WTC11 (cell line): ENCODE data around the gene CD5L. TPM values are rescaled to one million over a fixed set of nuclear protein-coding genes. Genes with fewer than 3 reads are reported as not detected.

Experiments used
- ATAC-seq: fragments of 200-7000 bp; cut with Tn5 transposase; 2 replicates; pipeline ENCODE4 v1.10.0; 2021; ENCODE audit warnings: mild to moderate bottlenecking, moderate library complexity
- CTCF ChIA-PET: fragments of 300-600 bp; sonication (Branson Sonifier 250); formaldehyde crosslinking; loops from one replicate; lab custom pipeline; 2021; ENCODE audit warnings: antibody characterized with exemption; lab: Charles Lee
- POLR2A ChIA-PET: fragments of 350-600 bp; sonication (Branson Sonifier 250); formaldehyde crosslinking; loops from one replicate; lab custom pipeline; 2021; ENCODE audit warnings: antibody characterized with exemption; lab: Charles Lee
- DNase-seq: peaks from one replicate; pipeline ENCODE4 v3.0.0; 2021; ENCODE audit warnings: low spot score
- H3K27ac Mint-ChIP-seq: 2 replicates; pipeline ENCODE4 v1.8.0; 2021; ENCODE audit warnings: mixed read lengths
- H3K27me3 Mint-ChIP-seq: 2 replicates; pipeline ENCODE4 v1.8.0; 2021; ENCODE audit warnings: low read depth, mild to moderate bottlenecking, moderate library complexity, mixed read lengths
- H3K36me3 Mint-ChIP-seq: 2 replicates; pipeline ENCODE4 v1.8.0; 2021; ENCODE audit warnings: mixed read lengths
- H3K4me1 Mint-ChIP-seq: 2 replicates; pipeline ENCODE4 v1.8.0; 2022; ENCODE audit warnings: mixed read lengths
- H3K4me3 Mint-ChIP-seq: 2 replicates; pipeline ENCODE4 v1.8.0; 2021; ENCODE audit warnings: mild to moderate bottlenecking, moderate library complexity, mixed read lengths
- H3K9me3 Mint-ChIP-seq: 2 replicates; pipeline ENCODE4 v1.8.0; 2021; ENCODE audit warnings: mixed read lengths
- AFF4 ChIP-seq: sonication (generic); formaldehyde crosslinking; IDR thresholded peaks from 2 replicates; pipeline ENCODE4 v1.8.1; 2023; ENCODE audit warnings: mild to moderate bottlenecking, missing genetic modification reagents, borderline replicate concordance
- AR ChIP-seq: fragments of 250-450 bp; sonication (Bioruptor Pico); IDR thresholded peaks from 2 replicates; pipeline ENCODE4 v1.9.0; 2021; ENCODE audit warnings: mild to moderate bottlenecking
- ELF4 ChIP-seq: sonication (generic); formaldehyde crosslinking; IDR thresholded peaks from 2 replicates; pipeline ENCODE4 v1.8.1; 2022; ENCODE audit warnings: low read depth, mild to moderate bottlenecking, moderate library complexity, missing genetic modification reagents
- ERG ChIP-seq: fragments of 250-450 bp; sonication (Bioruptor Pico); IDR thresholded peaks from 2 replicates; pipeline ENCODE4 v1.8.0; 2021; ENCODE audit warnings: mild to moderate bottlenecking
- ESRRA ChIP-seq: sonication (generic); formaldehyde crosslinking; IDR thresholded peaks from 2 replicates; pipeline ENCODE4 v1.8.1; 2022; ENCODE audit warnings: mild to moderate bottlenecking, missing genetic modification reagents, borderline replicate concordance
- FOXK1 ChIP-seq: sonication (generic); formaldehyde crosslinking; IDR thresholded peaks from 2 replicates; pipeline ENCODE4 v1.8.0; 2022; ENCODE audit warnings: mild to moderate bottlenecking, moderate library complexity, missing genetic modification reagents
- FOXP4 ChIP-seq: sonication (generic); formaldehyde crosslinking; IDR thresholded peaks from 2 replicates; pipeline ENCODE4 v1.8.0; 2022; ENCODE audit warnings: mild to moderate bottlenecking, missing genetic modification reagents
- JUN ChIP-seq: sonication (generic); formaldehyde crosslinking; IDR thresholded peaks from 2 replicates; pipeline ENCODE4 v1.8.0; 2023; ENCODE audit warnings: mild to moderate bottlenecking, missing genetic modification reagents
- MAX ChIP-seq: sonication (generic); formaldehyde crosslinking; IDR thresholded peaks from 2 replicates; pipeline ENCODE4 v1.8.0; 2022; ENCODE audit warnings: mild to moderate bottlenecking, missing genetic modification reagents
- NR1H2 ChIP-seq: sonication (generic); formaldehyde crosslinking; IDR thresholded peaks from 2 replicates; pipeline ENCODE4 v1.9.0; 2021; ENCODE audit warnings: mild to moderate bottlenecking, moderate library complexity, missing genetic modification reagents
- OVOL2 ChIP-seq: fragments of 250-450 bp; sonication (Bioruptor Pico); IDR thresholded peaks from 2 replicates; pipeline ENCODE4 v1.9.0; 2021; ENCODE audit warnings: mild to moderate bottlenecking, borderline replicate concordance
- PRRX2 ChIP-seq: fragments of 250-450 bp; sonication (Bioruptor Pico); IDR thresholded peaks from 2 replicates; pipeline ENCODE4 v1.8.0; 2021; ENCODE audit warnings: mild to moderate bottlenecking
- RORB ChIP-seq: fragments of 250-450 bp; sonication (Bioruptor Pico); IDR thresholded peaks from 2 replicates; pipeline ENCODE4 v1.9.0; 2021; ENCODE audit warnings: mild to moderate bottlenecking
- SMAD3 ChIP-seq: sonication (generic); formaldehyde crosslinking; IDR thresholded peaks from 2 replicates; pipeline ENCODE4 v1.8.0; 2022; ENCODE audit warnings: missing genetic modification reagents, mild to moderate bottlenecking, borderline replicate concordance
- TCF7 ChIP-seq: sonication (generic); formaldehyde crosslinking; IDR thresholded peaks from 2 replicates; pipeline ENCODE4 v1.8.0; 2022; ENCODE audit warnings: mild to moderate bottlenecking, low read depth, missing genetic modification reagents, moderate library complexity
- TEAD1 ChIP-seq: sonication (generic); formaldehyde crosslinking; IDR thresholded peaks from 2 replicates; pipeline ENCODE4 v1.8.0; 2022; ENCODE audit warnings: mild to moderate bottlenecking, missing genetic modification reagents
- USF2 ChIP-seq: sonication (generic); formaldehyde crosslinking; IDR thresholded peaks from 2 replicates; pipeline ENCODE4 v1.8.1; 2023; ENCODE audit warnings: mild to moderate bottlenecking, missing genetic modification reagents, moderate library complexity
- ZNF317 ChIP-seq: sonication (generic); formaldehyde crosslinking; IDR thresholded peaks from 2 replicates; pipeline ENCODE4 v1.8.1; 2023; ENCODE audit warnings: low read depth, mild to moderate bottlenecking, moderate library complexity, missing genetic modification reagents, borderline replicate concordance
- ZNF416 ChIP-seq: fragments of 250-450 bp; sonication (Bioruptor Pico); IDR thresholded peaks from 2 replicates; pipeline ENCODE4 v1.9.0; 2021; ENCODE audit warnings: mild to moderate bottlenecking, inconsistent platforms
- total RNA-seq: library from RNA; stranded (reverse); gene quantifications from 3 replicates; pipeline ENCODE4 v1.2.3, GENCODE V29; 2021

CD5L gene
- total RNA-seq, 1 experiment from 2014 or later = not detected

- peaks cover 11% of the 10 kb centered on the region; the same call in 1 of the 2 replicates for H3K9me3 Mint-ChIP-seq
- DNase-seq (no peak), ATAC-seq (no peak)
- no peak overlapping the region for H3K27ac Mint-ChIP-seq
- POLR2A ChIA-PET = no interaction called here
- no peaks in the 10 kb centered on the region for H3K36me3 Mint-ChIP-seq
- TF ChIP-seq ESRRA = no peak
- no peak for TF ChIP-seq RORB
- no peak for TF ChIP-seq OVOL2 (CRISPR knock-in tag)
- TF ChIP-seq USF2 (CRISPR knock-in tag) = no peak
- TF ChIP-seq ELF4 (CRISPR knock-in tag) = no peak
- H3K4me3 Mint-ChIP-seq = no peak overlapping the region
- H3K4me1 Mint-ChIP-seq = no peaks in the 10 kb centered on the region
- CTCF ChIA-PET = interaction anchor here (1.2 to 1.4 kb wide), 2 partner anchors 164 to 205 kb away, joined by 3 read pairs; no protein-coding TSS in a partner anchor
- H3K27me3 Mint-ChIP-seq = no peaks in the 10 kb centered on the region
Observed at GRCh38 chr1:157785248-157785647, 56.4 kb downstream of the CD5L start.

GRCh38 chr1:157784801-157785200 lies 56.8 kb downstream of the CD5L start:
- TF ChIP-seq NR1H2 (no peak), ZNF317 (CRISPR knock-in tag) (no peak), PRRX2 (CRISPR knock-in tag) (no peak), TCF7 (CRISPR knock-in tag) (no peak)
- TF ChIP-seq, all 79 proteins: peak for 0
- CTCF ChIA-PET = no interaction called here
- H3K4me1 Mint-ChIP-seq = peaks cover 4% of the 10 kb centered on the region; the same call in 1 of the 2 replicates
- no peaks in the 10 kb centered on the region for H3K36me3 Mint-ChIP-seq
- no peaks in the 10 kb centered on the region for H3K27me3 Mint-ChIP-seq
- H3K4me3 Mint-ChIP-seq = no peak overlapping the region
- no peak overlapping the region for H3K27ac Mint-ChIP-seq
- 0 out of 2 replicates have a peak, but pooled peaks cover 9% of the 10 kb centered on the region for H3K9me3 Mint-ChIP-seq
- POLR2A ChIA-PET = no interaction called here
- DNase-seq (no peak), ATAC-seq (no peak)

GRCh38 chr1:157782931-157783330 lies 58.7 kb downstream of the CD5L start:
- POLR2A ChIA-PET = no interaction called here

More at GRCh38 chr1:157782931-157783330, 58.7 kb downstream of the CD5L start:
- Mint-ChIP-seq H3K27me3 (no peaks in the 10 kb centered on the region), H3K4me1 (peaks cover 11% of the 10 kb centered on the region), H3K9me3 (0 out of 2 replicates have a peak, but pooled peaks cover 9% of the 10 kb centered on the region), H3K27ac (no peak overlapping the region), H3K36me3 (no peaks in the 10 kb centered on the region), H3K4me3 (no peak overlapping the region)
- TF ChIP-seq RORB (no peak), FOXP4 (CRISPR knock-in tag) (no peak), SMAD3 (no peak), TEAD1 (CRISPR knock-in tag) (no peak), ZNF416 (CRISPR knock-in tag) (no peak), AFF4 (CRISPR knock-in tag) (no peak), JUN (CRISPR knock-in tag) (no peak), ERG (no peak), AR (no peak), FOXK1 (CRISPR knock-in tag) (no peak), TCF7 (CRISPR knock-in tag) (no peak), MAX (CRISPR knock-in tag) (no peak)
- DNase-seq (no peak), ATAC-seq (no peak)
- CTCF ChIA-PET = interaction anchor here (1.0 to 1.3 kb wide), 3 partner anchors 92 to 203 kb away, joined by 3 to 5 read pairs (median 5); no protein-coding TSS in a partner anchor
